Right renal cortex interstitium (tissue), 3 donors: Measurements from ENCODE around the gene MICALL2. TPM values are rescaled to one million over a fixed set of nuclear protein-coding genes. Genes with fewer than 3 reads are reported as not detected.

Source experiments
- DNase-seq, 3 donors: peaks; one replicate each; pipeline ENCODE4 v3.0.0-alpha.2; 2013; ENCODE audit warnings: low read depth in 3 of 3, low spot score in 2 of 3
- polyA plus RNA-seq, 3 donors: library from polyadenylated mRNA; unstranded; fragments of 120-200 nt; gene quantifications; one replicate each; pipeline ENCODE4 v1.2.1, GENCODE V29; 2013; ENCODE audit not compliant: insufficient read length in 3 of 3

MICALL2 gene
- polyA plus RNA-seq, 3 donors = 5.4 to 6.6 (median 5.8) TPM

GRCh38 chr7:1401011-1401410 is 58.3 kb downstream of the MICALL2 start:
- DNase-seq = no peak

GRCh38 chr7:1400371-1400770 is 58.9 kb downstream of the MICALL2 start:
- DNase-seq = no peak

- DNase-seq = no peak
Measured at GRCh38 chr7:1397491-1398327, 61.6 kb downstream of the MICALL2 start.

DNA sequence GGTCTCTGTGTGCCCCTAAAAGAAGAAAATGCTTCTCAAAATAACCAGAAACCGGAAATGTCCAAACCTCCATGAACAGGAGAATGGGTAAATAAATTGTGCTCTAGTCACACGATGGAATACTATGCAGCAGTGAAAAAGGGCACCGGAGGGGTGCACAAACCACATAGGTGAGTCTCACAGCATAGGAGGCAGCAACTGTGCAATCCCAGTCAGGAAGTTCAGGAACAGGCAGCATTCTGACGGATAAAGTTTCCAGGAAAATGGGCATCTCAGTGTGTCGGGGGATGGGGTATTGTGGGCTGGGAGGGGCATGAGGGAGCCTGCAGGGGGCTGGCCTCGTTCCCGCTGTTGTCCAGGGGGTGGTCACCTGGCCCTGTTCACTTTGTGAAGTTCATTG is 63.1 kb downstream of the MICALL2 start:
- no peak for DNase-seq

DNA sequence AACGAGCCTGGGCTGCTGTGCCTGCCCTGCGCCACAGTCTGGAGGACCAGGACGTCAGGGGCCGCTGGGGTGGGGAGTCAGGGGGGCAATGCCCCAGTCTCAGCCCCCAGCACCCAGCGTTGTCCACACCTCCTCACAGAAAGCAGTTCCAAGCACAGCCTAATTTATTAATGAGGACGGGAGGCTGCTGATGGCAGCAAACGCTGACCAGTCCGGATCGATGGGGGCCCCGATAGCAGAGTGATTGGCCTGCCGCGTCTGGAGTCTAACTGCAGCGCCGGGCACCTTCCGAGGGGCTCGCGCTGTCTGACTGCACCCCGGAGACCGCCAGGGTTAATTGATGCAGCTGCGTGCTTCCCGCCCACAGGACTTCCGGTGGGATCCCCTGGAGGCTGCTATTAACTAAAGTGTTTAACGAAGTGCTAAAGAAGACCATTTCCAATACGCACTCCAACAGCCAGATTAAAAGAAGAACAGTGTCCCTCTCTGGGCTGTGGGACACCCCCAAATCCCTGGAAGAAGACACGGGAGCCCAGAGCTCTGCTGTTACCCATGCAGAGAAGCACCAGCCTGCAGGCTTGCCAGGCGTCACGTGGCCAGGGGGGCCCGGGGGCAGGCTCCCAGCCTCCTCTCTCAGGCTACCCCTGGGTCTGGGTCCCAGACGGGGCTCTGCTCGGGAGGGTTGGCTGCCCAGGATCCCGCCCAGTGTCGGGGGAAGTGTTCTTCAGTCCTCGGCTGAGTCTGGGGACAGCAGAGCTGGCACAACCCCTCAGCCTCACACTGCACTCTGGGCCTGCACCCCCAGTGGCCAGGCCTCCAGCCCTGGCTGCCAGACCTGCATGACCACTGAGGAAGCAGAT is 63.8 kb downstream of the MICALL2 start:
- no peak for DNase-seq

- DNase-seq = no peak
Measured at GRCh38 chr7:1394371-1394770, 64.9 kb downstream of the MICALL2 start.

- DNase-seq = no peak
Measured at GRCh38 chr7:1393421-1393820, 65.8 kb downstream of the MICALL2 start.

- DNase-seq = no peak
Measured at GRCh38 chr7:1392556-1392955, 66.7 kb downstream of the MICALL2 start.

DNA sequence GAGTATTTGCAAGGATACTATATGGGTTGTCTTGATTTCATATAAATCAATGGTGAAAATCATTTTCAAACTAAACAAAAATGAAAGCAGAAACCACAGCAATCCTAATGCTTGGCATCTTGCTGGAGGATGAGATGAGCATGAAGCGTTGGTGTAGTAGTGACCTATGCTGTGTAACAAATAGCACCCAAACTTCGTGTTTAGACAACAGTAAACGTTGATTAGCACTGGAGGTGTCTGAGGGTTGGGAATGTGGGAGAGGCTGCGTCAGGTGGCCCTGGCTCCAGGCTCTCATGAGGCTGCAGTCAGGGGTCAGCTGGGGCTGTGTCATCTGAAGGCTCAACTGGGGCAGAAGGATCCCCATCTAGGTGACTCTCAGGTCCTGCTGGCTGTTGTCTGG is 67.8 kb downstream of the MICALL2 start:
- DNase-seq = no peak

DNA sequence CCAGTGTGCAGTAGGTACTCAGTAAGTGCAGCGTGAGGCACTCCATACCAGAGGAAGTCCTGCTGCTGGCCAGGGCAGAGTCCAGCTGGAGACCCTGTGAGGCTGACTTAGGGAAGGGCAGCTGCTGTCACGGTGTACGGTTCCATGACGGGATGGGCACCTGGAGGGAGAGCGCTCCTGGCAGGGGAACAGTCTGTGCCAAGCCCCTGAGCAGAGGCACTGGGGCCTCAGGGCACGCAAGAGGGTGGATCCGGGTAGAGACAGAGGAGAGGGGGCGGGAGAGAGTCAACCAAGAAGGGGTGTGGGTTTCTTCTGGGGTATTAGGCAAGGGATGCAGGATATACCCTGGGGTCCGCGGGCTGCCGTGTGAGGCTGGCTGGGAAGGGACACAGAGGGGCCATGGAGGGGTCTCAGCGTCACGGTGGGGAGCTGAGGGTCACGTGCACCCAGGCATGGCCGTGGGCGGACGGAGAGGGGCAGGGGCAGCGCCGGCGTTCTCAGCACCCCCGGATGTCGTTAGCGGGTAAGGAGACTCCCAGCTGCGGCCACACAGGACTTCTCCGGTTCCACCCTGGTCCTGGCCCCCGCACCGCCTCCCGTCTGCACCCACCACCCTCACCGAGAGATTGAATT is 70.5 kb downstream of the MICALL2 start:
- DNase-seq = no peak

DNA sequence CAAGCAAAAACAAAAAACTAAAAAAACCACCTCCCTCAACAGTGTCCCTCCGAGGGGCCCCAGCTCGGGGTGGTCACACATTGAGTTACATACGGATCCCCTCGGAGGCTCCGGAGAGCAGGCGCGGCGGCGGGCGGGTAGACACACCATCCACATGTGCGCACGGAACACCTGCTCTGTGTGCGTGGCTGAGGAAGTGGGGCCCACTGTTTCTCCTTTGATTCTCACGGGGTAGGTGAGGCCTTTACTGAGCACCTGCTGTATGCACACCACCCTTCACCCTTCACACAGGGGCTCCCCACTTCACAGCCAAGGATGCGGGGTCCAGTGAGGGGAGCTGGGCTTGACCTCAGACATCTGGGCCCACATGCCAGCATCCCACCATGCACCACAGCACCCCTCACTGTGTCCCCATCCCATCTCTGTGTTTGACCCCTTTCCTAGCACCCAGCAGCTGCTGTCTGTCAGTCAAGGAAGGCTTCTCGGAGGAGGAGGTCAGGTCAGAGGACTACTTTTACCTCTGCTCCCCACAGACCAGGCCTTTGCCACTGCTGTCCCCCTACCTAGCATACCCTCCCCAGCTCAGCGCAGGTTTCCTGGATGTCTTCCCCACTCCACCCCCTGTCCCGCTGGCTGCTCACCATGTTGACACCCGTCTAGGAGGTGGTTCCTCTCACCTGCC is 71.1 kb downstream of the MICALL2 start:
- no peak for DNase-seq

GRCh38 chr7:1387261-1387660 is 72.0 kb downstream of the MICALL2 start:
- DNase-seq = no peak

GRCh38 chr7:1386623-1387220 is 72.5 kb downstream of the MICALL2 start:
- no peak for DNase-seq

DNA sequence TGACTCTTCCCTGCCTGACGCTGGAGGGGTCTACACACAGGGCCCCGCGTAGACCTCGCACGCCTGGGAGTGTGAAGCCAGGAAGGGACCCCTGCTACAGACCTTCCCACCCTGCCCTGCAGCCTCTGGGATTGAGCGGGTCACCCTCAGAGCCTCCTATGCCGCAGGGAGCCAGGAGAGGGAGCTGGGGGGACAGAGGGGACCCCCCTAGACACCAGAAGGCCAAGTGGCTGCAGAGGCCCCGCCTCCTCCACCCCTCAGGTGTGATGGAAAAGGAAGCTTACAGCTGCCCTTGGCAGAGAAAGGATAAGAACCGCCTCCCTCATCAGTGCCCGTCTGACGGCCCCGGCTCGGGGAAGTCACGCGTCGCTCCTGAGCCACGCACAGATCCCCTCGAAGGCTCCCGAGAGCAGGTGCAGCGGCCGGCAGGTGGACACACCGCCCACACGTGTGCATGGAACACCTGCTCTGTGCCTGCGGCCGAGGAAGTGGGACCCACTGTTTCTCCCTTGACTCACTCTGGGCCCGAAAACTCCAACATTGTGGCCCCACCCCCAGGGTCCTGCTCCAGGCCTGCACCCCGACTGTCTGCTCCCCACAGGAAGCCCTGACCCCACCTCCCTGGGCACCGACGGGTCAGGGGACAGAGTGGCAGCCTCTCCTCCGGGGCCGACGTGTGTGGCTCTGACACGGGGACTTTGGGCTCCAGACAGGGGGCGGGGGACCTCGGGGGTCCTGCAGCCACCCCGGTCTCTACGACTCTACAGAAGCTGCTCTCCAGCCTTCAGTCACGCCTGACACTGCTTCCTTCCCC is 73.3 kb downstream of the MICALL2 start:
- no peak for DNase-seq

DNA sequence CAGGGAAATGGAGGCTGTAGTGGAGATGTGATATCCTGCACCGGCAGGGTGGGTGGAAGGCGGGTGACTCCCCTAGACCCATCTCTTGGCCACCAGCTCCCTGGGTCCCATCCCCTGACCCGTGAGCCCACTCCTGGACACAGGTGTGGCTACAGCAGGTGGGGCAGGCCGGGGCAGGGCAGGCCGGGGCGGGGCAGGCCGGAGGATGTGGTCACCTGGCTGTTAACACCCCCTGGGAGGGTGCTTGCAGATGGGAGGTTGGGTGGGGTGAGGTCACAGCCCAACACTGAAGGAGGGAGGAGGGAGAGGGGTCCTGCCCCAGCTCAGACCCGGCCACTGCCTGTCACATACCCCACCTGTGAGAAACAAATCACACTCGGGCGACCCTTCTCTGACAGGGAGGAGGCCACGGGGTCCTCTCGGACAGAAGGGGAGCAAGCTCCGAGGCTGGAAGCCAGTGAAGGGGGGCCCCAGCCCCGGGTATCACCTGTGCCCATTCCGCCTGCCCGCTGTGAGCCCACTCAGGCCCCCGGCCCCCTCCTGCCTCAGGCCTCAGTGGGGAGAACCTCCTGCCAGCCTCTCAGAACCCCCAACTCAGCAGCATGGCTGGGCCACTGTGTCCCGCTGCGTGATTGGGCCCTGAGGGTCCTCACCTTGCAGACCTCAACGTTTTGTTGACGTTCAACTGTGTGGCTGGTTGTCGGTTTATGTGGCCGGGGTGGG is 74.0 kb downstream of the MICALL2 start:
- no peak for DNase-seq
